Measurements from ENCODE around the gene SOD1.

SOD1 gene

GRCh38 chr21:31671146-31671716, 11.7 kb downstream of the SOD1 start:
- no peak for TF ChIP-seq CTCF (IDR thresholded peaks at IDR 0.05; ENCODE audit: extremely low read depth, insufficient read depth, missing control alignments)
- no peak for DNase-seq (ENCODE audit: low spot score)
- in situ Hi-C loops (cut with MboI; ENCODE audit: low pct_unique_long_range_greater_than_20kb, low sequenced_read_pairs, unreplicated experiment): no loop called here

GRCh38 chr21:31671931-31672330, 12.4 kb downstream of the SOD1 start:
- in situ Hi-C loops (cut with MboI; ENCODE audit: low pct_unique_long_range_greater_than_20kb, low sequenced_read_pairs, unreplicated experiment): no loop called here
- no peak for DNase-seq (ENCODE audit: low spot score)
- TF ChIP-seq CTCF (IDR thresholded peaks at IDR 0.05; ENCODE audit: extremely low read depth, insufficient read depth, missing control alignments): no peak

- in situ Hi-C loops (cut with MboI; ENCODE audit: low pct_unique_long_range_greater_than_20kb, low sequenced_read_pairs, unreplicated experiment): no loop called here
- DNase-seq (ENCODE audit: low spot score): no peak
- no peak for TF ChIP-seq CTCF (IDR thresholded peaks at IDR 0.05; ENCODE audit: extremely low read depth, insufficient read depth, missing control alignments)
Observed at GRCh38 chr21:31673321-31673912, 13.9 kb downstream of the SOD1 start.

GRCh38 chr21:31675318-31675717, 15.8 kb downstream of the SOD1 start:
- no peak for DNase-seq (ENCODE audit: low spot score)
- in situ Hi-C loops (cut with MboI; ENCODE audit: low pct_unique_long_range_greater_than_20kb, low sequenced_read_pairs, unreplicated experiment): no loop called here

GRCh38 chr21:31675960-31676359, 16.5 kb downstream of the SOD1 start:
- no peak for DNase-seq (ENCODE audit: low spot score)
- no peak for TF ChIP-seq CTCF (IDR thresholded peaks at IDR 0.05; ENCODE audit: extremely low read depth, insufficient read depth, missing control alignments)
- in situ Hi-C loops (cut with MboI; ENCODE audit: low pct_unique_long_range_greater_than_20kb, low sequenced_read_pairs, unreplicated experiment): no loop called here

More at GRCh38 chr21:31675318-31675717, 15.8 kb downstream of the SOD1 start:
- no peak for TF ChIP-seq CTCF (IDR thresholded peaks at IDR 0.05; ENCODE audit: extremely low read depth, insufficient read depth, missing control alignments)

- in situ Hi-C loops (cut with MboI; ENCODE audit: low pct_unique_long_range_greater_than_20kb, low sequenced_read_pairs, unreplicated experiment): no loop called here
- DNase-seq (ENCODE audit: low spot score): no peak
- TF ChIP-seq CTCF (IDR thresholded peaks at IDR 0.05; ENCODE audit: extremely low read depth, insufficient read depth, missing control alignments): no peak
Observed at GRCh38 chr21:31677047-31677446, 17.6 kb downstream of the SOD1 start.

Measured in GM13977 (cell line).